ENCODE data around the gene ZFAND3. TPM values are rescaled to one million over a fixed set of nuclear protein-coding genes. Genes with fewer than 3 reads are reported as not detected.
A peak's percentile ranks its signal among the peaks of the same experiment; 100 is the strongest.

ZFAND3 gene
- polyA plus RNA-seq, 4 donors, result 35.9 to 80.4 (median 40.9) TPM

GRCh38 chr6:38150681-38151296 is 331.3 kb downstream of the ZFAND3 start:
- 88 to 90% (median 88%) methylated on average over 11 of the region's 11 CpGs for WGBS, 3 donors
- Histone ChIP-seq H3K4me3 (ENCODE audit: low read depth in 1 of 3, low read length in 3 of 3) (no peak overlapping the region), H3K9me3 (ENCODE audit: control insufficient read depth in 2 of 2, insufficient read depth in 1 of 2, low read depth in 1 of 2, low read length in 1 of 2) (no peaks in the 10 kb centered on the region), H3K4me1 (ENCODE audit: control insufficient read depth in 3 of 3, insufficient read depth in 2 of 3, low read depth in 1 of 3, low read length in 2 of 3) (peaks cover 0 to 5% (median 1%) of the 10 kb centered on the region in 3 donors), H3K36me3 (ENCODE audit: control insufficient read depth in 3 of 3, insufficient read depth in 2 of 3, low read depth in 1 of 3, low read length in 3 of 3) (peaks cover 0 to 63% (median 9%) of the 10 kb centered on the region in 3 donors), H3K27me3 (ENCODE audit: control insufficient read depth in 3 of 3, insufficient read depth in 3 of 3, low read length in 3 of 3) (no peaks in the 10 kb centered on the region), H3K27ac (ENCODE audit: low read depth in 1 of 3, low read length in 2 of 3) (no peak overlapping the region)
- FAIRE-seq, result no peak
- DNase-seq, result no peak

GRCh38 chr6:38151580-38152500 is 332.3 kb downstream of the ZFAND3 start:
- Histone ChIP-seq H3K27ac (ENCODE audit: low read depth in 1 of 3, low read length in 2 of 3) (no peak overlapping the region), H3K9me3 (ENCODE audit: control insufficient read depth in 2 of 2, insufficient read depth in 1 of 2, low read depth in 1 of 2, low read length in 1 of 2) (no peaks in the 10 kb centered on the region), H3K27me3 (ENCODE audit: control insufficient read depth in 3 of 3, insufficient read depth in 3 of 3, low read length in 3 of 3) (no peaks in the 10 kb centered on the region), H3K4me3 (ENCODE audit: low read depth in 1 of 3, low read length in 3 of 3) (no peak overlapping the region), H3K36me3 (ENCODE audit: control insufficient read depth in 3 of 3, insufficient read depth in 2 of 3, low read depth in 1 of 3, low read length in 3 of 3) (peaks cover 0 to 57% (median 9%) of the 10 kb centered on the region in 3 donors), H3K4me1 (ENCODE audit: control insufficient read depth in 3 of 3, insufficient read depth in 2 of 3, low read depth in 1 of 3, low read length in 2 of 3) (peaks cover 0 to 5% (median 2%) of the 10 kb centered on the region in 3 donors)
- FAIRE-seq (no peak), DNase-seq (no peak)
- 95 to 99% (median 96%) methylated on average over 22 of the region's 22 CpGs for WGBS, 3 donors

DNA sequence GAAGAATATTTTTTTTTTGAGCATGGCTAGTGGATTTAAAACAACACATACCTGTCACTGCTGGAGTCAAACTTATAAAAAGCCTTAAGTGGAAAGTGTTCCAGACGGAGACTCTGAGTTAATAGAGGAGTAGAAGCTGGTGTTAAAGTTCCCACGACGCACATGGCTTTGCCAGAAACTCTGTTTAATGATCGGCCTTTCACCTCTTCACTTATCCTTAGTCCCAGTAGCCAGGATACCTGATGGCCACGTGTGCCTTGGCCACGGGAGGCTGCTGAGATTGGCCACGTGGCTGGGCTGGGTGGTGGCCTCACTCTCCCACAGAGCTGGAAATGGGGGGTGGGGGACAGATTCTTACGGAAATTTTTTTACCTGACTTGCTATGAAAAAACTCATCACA is 333.1 kb downstream of the ZFAND3 start:
- Histone ChIP-seq H3K4me3 (ENCODE audit: low read depth in 1 of 3, low read length in 3 of 3) (no peak overlapping the region), H3K27ac (ENCODE audit: low read depth in 1 of 3, low read length in 2 of 3) (no peak overlapping the region), H3K27me3 (ENCODE audit: control insufficient read depth in 3 of 3, insufficient read depth in 3 of 3, low read length in 3 of 3) (no peaks in the 10 kb centered on the region), H3K36me3 (ENCODE audit: control insufficient read depth in 3 of 3, insufficient read depth in 2 of 3, low read depth in 1 of 3, low read length in 3 of 3) (peaks cover 0 to 65% (median 9%) of the 10 kb centered on the region in 3 donors), H3K4me1 (ENCODE audit: control insufficient read depth in 3 of 3, insufficient read depth in 2 of 3, low read depth in 1 of 3, low read length in 2 of 3) (peaks cover 0 to 5% (median 2%) of the 10 kb centered on the region in 3 donors), H3K9me3 (ENCODE audit: control insufficient read depth in 2 of 2, insufficient read depth in 1 of 2, low read depth in 1 of 2, low read length in 1 of 2) (no peaks in the 10 kb centered on the region)
- WGBS, 3 donors, result 88 to 91% (median 91%) methylated on average over 8 of the region's 8 CpGs
- DNase-seq (no peak), FAIRE-seq (no peak)

- Histone ChIP-seq H3K36me3 (ENCODE audit: control insufficient read depth in 3 of 3, insufficient read depth in 2 of 3, low read depth in 1 of 3, low read length in 3 of 3) (peaks cover 0 to 65% (median 9%) of the 10 kb centered on the region in 3 donors), H3K27me3 (ENCODE audit: control insufficient read depth in 3 of 3, insufficient read depth in 3 of 3, low read length in 3 of 3) (no peaks in the 10 kb centered on the region), H3K9me3 (ENCODE audit: control insufficient read depth in 2 of 2, insufficient read depth in 1 of 2, low read depth in 1 of 2, low read length in 1 of 2) (no peaks in the 10 kb centered on the region), H3K4me3 (ENCODE audit: low read depth in 1 of 3, low read length in 3 of 3) (no peak overlapping the region), H3K27ac (ENCODE audit: low read depth in 1 of 3, low read length in 2 of 3) (no peak overlapping the region), H3K4me1 (ENCODE audit: control insufficient read depth in 3 of 3, insufficient read depth in 2 of 3, low read depth in 1 of 3, low read length in 2 of 3) (peaks cover 0 to 5% (median 2%) of the 10 kb centered on the region in 3 donors)
- 85 to 90% (median 87%) methylated on average over 23 of the region's 23 CpGs for WGBS, 3 donors
- FAIRE-seq, result no peak
- no peak for DNase-seq
Measured at GRCh38 chr6:38153076-38153797, 333.7 kb downstream of the ZFAND3 start.

DNA sequence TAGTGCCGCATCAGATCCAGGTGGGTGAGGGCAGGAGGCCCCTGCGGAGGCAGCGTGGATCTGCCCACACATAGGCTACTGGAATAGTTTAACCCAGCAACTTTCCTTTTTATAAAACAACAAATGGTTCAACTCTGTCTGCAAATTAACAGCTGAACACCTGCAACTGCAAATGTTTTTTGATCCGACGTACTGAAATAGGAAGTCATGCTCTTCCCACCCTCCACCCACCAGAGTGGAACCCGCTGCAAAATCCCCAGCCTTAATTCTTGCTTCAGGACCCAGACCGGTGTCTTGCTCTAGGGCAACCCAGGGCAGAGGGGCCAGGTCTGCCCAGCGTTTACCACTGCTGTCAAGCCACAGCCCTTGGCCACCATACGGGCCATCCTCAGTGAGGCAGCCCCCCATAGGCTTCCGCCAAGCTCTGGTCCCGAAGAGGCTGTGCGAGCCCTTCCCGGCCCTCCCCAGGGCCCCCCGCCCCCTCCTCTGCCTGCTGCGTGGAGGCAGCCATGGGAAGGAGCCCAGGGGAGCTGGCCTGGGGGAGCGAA is 334.3 kb downstream of the ZFAND3 start:
- no peak overlapping the region for H3K27ac ChIP-seq (ENCODE audit: low read depth in 1 of 3, low read length in 2 of 3)
- no peak for FAIRE-seq
- H3K27me3 ChIP-seq (ENCODE audit: control insufficient read depth in 3 of 3, insufficient read depth in 3 of 3, low read length in 3 of 3), result no peaks in the 10 kb centered on the region
- no peak for DNase-seq
- WGBS, 3 donors, result 82 to 94% (median 90%) methylated on average over 16 of the region's 16 CpGs
- H3K36me3 ChIP-seq (ENCODE audit: control insufficient read depth in 3 of 3, insufficient read depth in 2 of 3, low read depth in 1 of 3, low read length in 3 of 3), result peaks cover 0 to 66% (median 6%) of the 10 kb centered on the region in 3 donors
- H3K9me3 ChIP-seq (ENCODE audit: control insufficient read depth in 2 of 2, insufficient read depth in 1 of 2, low read depth in 1 of 2, low read length in 1 of 2), result no peaks in the 10 kb centered on the region
- H3K4me1 ChIP-seq (ENCODE audit: control insufficient read depth in 3 of 3, insufficient read depth in 2 of 3, low read depth in 1 of 3, low read length in 2 of 3), result peaks cover 0 to 5% (median 2%) of the 10 kb centered on the region in 3 donors
- H3K4me3 ChIP-seq (ENCODE audit: low read depth in 1 of 3, low read length in 3 of 3), result no peak overlapping the region

DNA sequence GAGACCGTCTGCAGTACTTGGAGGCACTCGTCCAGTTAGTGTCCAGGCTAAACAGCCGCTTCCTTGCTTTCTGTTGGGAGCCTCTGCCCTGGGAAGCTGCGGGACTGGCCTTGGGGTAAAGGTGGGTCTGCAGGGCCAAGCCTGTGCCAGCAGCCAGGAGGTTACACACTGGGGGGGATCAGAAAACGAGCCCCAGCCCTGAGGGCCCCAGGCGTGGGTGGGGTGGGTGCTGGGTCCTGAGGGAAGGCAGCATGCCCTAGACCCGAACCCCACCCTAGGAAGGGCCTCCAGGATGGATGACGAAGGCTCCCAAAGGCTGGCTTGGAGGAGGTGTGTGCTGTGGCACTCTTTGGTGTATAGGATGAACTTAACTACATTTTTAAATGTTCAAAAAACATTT is 335.2 kb downstream of the ZFAND3 start:
- FAIRE-seq (no peak), DNase-seq (no peak)
- 80 to 92% (median 86%) methylated on average over 8 of the region's 8 CpGs for WGBS, 3 donors
- Histone ChIP-seq H3K36me3 (ENCODE audit: control insufficient read depth in 3 of 3, insufficient read depth in 2 of 3, low read depth in 1 of 3, low read length in 3 of 3) (peaks cover 0 to 64% (median 6%) of the 10 kb centered on the region in 3 donors), H3K4me3 (ENCODE audit: low read depth in 1 of 3, low read length in 3 of 3) (no peak overlapping the region), H3K27ac (ENCODE audit: low read depth in 1 of 3, low read length in 2 of 3) (peak overlapping the region in 2 of 3 donors; percentile 11 to 32), H3K9me3 (ENCODE audit: control insufficient read depth in 2 of 2, insufficient read depth in 1 of 2, low read depth in 1 of 2, low read length in 1 of 2) (peaks cover 0 to 5% of the 10 kb centered on the region in 2 donors), H3K4me1 (ENCODE audit: control insufficient read depth in 3 of 3, insufficient read depth in 2 of 3, low read depth in 1 of 3, low read length in 2 of 3) (peaks cover 0 to 5% (median 2%) of the 10 kb centered on the region in 3 donors), H3K27me3 (ENCODE audit: control insufficient read depth in 3 of 3, insufficient read depth in 3 of 3, low read length in 3 of 3) (no peaks in the 10 kb centered on the region)

DNA sequence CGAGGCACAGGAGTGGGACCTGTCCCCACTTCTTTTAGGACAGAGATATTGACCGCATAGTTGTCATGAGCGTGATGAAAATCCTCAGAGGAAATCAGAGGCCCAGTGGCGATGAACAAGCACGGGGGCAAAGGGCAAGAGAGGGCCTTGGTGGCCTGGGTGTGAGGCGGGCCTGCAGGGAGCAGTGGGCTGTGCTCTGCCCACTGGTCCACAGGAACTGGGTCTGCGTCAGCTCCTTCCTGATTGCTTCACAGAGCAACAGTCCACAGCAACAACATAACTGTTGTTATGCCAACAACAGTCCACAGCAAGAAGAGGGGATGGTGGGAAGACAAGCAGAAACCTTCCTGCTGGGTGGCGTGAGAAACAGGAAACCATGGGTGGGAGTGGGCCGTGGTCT is 335.6 kb downstream of the ZFAND3 start:
- Histone ChIP-seq H3K27me3 (ENCODE audit: control insufficient read depth in 3 of 3, insufficient read depth in 3 of 3, low read length in 3 of 3) (no peaks in the 10 kb centered on the region), H3K36me3 (ENCODE audit: control insufficient read depth in 3 of 3, insufficient read depth in 2 of 3, low read depth in 1 of 3, low read length in 3 of 3) (peaks cover 0 to 65% (median 6%) of the 10 kb centered on the region in 3 donors), H3K27ac (ENCODE audit: low read depth in 1 of 3, low read length in 2 of 3) (peak overlapping the region in 2 of 3 donors; percentile 45 to 65), H3K4me3 (ENCODE audit: low read depth in 1 of 3, low read length in 3 of 3) (no peak overlapping the region), H3K4me1 (ENCODE audit: control insufficient read depth in 3 of 3, insufficient read depth in 2 of 3, low read depth in 1 of 3, low read length in 2 of 3) (peaks cover 0 to 5% (median 2%) of the 10 kb centered on the region in 3 donors), H3K9me3 (ENCODE audit: control insufficient read depth in 2 of 2, insufficient read depth in 1 of 2, low read depth in 1 of 2, low read length in 1 of 2) (peaks cover 0 to 5% of the 10 kb centered on the region in 2 donors)
- FAIRE-seq, result no peak
- WGBS, 3 donors, result 70 to 92% (median 72%) methylated on average over 9 of the region's 9 CpGs
- peak in 1 of 2 donors; percentile 36 for DNase-seq
